SW480 (cell line): ENCODE measurements around the gene STIM2.
"Not testable (repeated sequence)": the region's sequence is repeated elsewhere in the genome, so short reads cannot be mapped to it uniquely, and the experiment has no call there.

Experiments
- DNase-seq: peaks from one replicate; pipeline ENCODE4 v3.0.0-alpha.2; 2016; ENCODE audit warnings: low spot score

STIM2 gene

GRCh38 chr4:27001398-27002164 lies 140.9 kb downstream of the STIM2 start:
- no peak for DNase-seq

- no peak for DNase-seq
These were observed 143.0 kb downstream of the STIM2 start for GRCh38 chr4:27003642-27004113.

GRCh38 chr4:27005501-27005900 lies 144.9 kb downstream of the STIM2 start:
- no peak for DNase-seq

- no peak for DNase-seq
These were observed 145.4 kb downstream of the STIM2 start for GRCh38 chr4:27005905-27006590.

- DNase-seq, result no peak
These were observed 146.0 kb downstream of the STIM2 start for GRCh38 chr4:27006646-27007045.

GRCh38 chr4:27007507-27007906 lies 146.9 kb downstream of the STIM2 start:
- DNase-seq, result no peak

GRCh38 chr4:27008679-27009078 lies 148.0 kb downstream of the STIM2 start:
- no peak for DNase-seq

GRCh38 chr4:27009539-27009938 lies 148.9 kb downstream of the STIM2 start:
- DNase-seq, result no peak

GRCh38 chr4:27010334-27010940 lies 149.8 kb downstream of the STIM2 start:
- DNase-seq, result peak; percentile 50

- no peak for DNase-seq
These were observed 150.8 kb downstream of the STIM2 start for GRCh38 chr4:27011401-27011800.

GRCh38 chr4:27013012-27013411 lies 152.4 kb downstream of the STIM2 start:
- DNase-seq, result no peak

GRCh38 chr4:27016551-27016950 lies 155.9 kb downstream of the STIM2 start:
- no peak for DNase-seq

- DNase-seq, result no peak
These were observed 157.0 kb downstream of the STIM2 start for GRCh38 chr4:27017623-27018022.

GRCh38 chr4:27018076-27018475 lies 157.4 kb downstream of the STIM2 start:
- no peak for DNase-seq

- DNase-seq, result no peak
These were observed 158.3 kb downstream of the STIM2 start for GRCh38 chr4:27018910-27019309.

GRCh38 chr4:27019766-27020165 lies 159.1 kb downstream of the STIM2 start:
- no peak for DNase-seq

GRCh38 chr4:27020203-27020602 lies 159.6 kb downstream of the STIM2 start:
- no peak for DNase-seq

- DNase-seq, result no peak
These were observed 160.0 kb downstream of the STIM2 start for GRCh38 chr4:27020603-27021002.

- DNase-seq, result no peak
These were observed 162.3 kb downstream of the STIM2 start for GRCh38 chr4:27022963-27023362.

GRCh38 chr4:27023366-27023765 lies 162.7 kb downstream of the STIM2 start:
- DNase-seq, result no peak

GRCh38 chr4:27024805-27025204 lies 164.2 kb downstream of the STIM2 start:
- DNase-seq, result no peak

- no peak for DNase-seq
These were observed 166.8 kb downstream of the STIM2 start for GRCh38 chr4:27027428-27027827.

- not testable (repeated sequence) for DNase-seq
These were observed 174.5 kb downstream of the STIM2 start for GRCh38 chr4:27035127-27035526.
